DMS79 treated with DMSO at 0.1 percent for 48 hours (cell line): ENCODE data around the gene ALG9.

Experiments used
- DNase-seq: peaks from one replicate; lab custom pipeline; 2025; lab: John Stamatoyannopoulos, UW

The ALG9 gene

GRCh38 chr11:111765984-111766833, 105.2 kb downstream of the ALG9 start, which contains the start of gene PPP2R1B:
Gene PPP2R1B (minus strand): TSS chr11:111766389. CDS start chr11:111766361, 28 bp downstream.
- peak; percentile 95 for DNase-seq

- DNase-seq = peak; percentile 40
Observed at GRCh38 chr11:111765320-111765983, 105.9 kb downstream of the ALG9 start.

- no peak for DNase-seq
Observed at GRCh38 chr11:111764621-111765020, 106.8 kb downstream of the ALG9 start.

DNA sequence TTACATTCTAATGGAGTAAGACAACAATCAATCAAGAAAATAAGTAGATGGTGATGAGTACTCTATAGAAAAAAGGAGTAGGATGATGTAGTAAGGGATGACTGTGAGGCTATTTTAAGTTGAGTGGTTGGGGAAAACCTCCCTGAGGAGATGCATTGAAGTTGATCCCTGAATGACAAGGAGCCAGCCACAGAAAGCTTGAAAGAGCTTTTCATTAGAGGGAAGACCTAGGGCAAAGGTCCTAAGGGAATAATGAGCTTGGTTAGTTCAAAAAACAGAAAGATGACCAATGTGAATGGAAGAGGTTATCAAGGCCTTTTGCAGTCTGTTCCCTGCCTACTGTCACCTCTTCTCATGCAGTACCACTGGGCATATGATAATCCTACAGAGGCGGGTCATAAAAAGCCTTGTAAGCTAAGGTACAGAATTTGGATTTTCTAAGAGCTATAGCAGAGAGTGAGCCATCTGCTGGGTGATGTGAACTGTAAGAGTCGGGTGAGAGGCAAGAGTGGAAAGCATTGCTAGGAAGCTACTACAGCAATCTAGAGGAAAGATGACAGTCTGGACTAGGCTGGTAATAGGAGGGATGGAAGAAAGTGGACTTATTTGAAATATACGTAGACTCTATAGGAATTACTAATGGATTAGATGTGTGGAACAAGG, 108.3 kb downstream of the ALG9 start:
- DNase-seq = no peak

DNA sequence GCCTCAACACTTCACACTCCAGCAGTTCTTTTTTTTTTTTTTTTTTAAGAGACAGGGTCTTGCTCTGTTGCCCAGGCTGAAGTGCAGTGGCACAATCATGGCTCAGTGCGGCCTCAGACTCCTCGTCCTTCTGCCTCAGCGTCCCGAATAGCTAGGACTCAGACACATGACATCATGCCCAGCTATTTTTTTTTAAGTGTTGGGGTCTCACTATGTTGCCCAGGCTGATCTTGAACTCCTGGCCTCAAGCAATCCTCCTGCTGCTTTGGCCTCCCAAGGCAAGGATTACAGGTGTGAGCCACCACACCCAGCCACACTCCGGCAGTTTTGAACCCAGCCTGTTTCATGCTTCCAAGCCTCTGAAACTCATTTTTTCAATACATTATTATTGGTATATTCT, 108.9 kb downstream of the ALG9 start:
- DNase-seq = no peak

- no peak for DNase-seq
Observed at GRCh38 chr11:111761036-111761435, 110.3 kb downstream of the ALG9 start.

GRCh38 chr11:111759778-111760407, 111.5 kb downstream of the ALG9 start:
- no peak for DNase-seq

GRCh38 chr11:111759376-111759775, 112.0 kb downstream of the ALG9 start:
- no peak for DNase-seq

DNA sequence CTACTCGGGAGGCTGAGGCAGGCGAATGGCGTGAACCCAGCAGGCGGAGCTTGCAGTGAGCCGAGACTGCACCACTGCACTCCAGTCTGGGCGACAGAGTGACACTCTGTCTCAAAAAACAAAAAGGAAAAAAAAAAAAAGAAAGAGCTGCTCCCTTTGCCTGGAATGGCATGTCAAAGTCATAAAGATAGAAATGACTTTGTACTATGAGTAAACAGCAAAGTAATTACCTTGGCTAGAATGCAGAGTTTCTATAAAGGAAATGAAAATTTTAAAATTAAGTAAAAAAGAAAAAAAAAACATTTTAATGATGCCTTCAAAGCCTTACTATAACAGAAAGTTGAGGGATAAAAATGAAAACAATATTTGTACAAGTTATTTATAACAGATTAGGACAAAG, 115.3 kb downstream of the ALG9 start:
- no peak for DNase-seq

DNA sequence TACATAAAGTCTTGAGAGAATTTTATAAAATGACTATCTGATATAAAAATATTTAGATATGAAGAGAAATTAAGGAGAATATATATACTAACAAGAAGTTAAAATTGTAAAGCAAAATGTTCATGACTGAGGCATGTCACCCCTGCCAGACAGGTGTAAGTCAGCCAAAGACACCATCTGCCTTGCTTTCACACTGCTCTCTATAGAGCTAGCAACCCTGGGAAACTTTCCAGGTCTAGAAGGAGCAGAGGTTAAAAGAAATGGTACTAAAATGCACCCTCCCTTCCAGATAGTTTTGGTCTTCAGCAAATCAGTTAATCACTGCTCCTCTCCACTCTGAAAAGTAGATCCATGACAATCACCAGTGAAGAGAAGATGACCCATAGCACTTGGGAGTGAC, 121.7 kb downstream of the ALG9 start:
- DNase-seq = no peak

- DNase-seq = no peak
Observed at GRCh38 chr11:111748035-111748804, 123.2 kb downstream of the ALG9 start.

GRCh38 chr11:111745719-111746504, 125.5 kb downstream of the ALG9 start:
- no peak for DNase-seq

GRCh38 chr11:111743700-111744099, 127.7 kb downstream of the ALG9 start:
- no peak for DNase-seq

- DNase-seq = no peak
Observed at GRCh38 chr11:111741751-111742150, 129.6 kb downstream of the ALG9 start.

DNA sequence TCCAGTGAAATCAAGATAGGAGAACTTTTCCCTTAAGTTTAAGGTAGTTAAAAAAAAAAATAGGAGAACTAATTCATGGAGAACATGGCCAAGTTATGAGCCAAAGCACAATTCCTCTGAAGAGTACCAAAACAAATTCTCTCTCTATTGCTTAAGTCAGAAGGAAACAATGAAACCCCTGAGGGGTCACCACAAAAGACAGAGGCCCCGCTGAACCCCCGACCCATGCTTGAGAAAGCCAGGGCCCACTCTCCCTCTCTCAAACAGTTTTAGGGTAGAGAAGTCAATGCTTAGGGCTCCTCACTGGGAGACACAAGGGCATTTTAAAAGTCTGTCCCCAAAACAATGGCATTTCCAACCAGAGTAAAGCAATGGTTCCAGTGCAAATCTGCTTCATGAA, 132.1 kb downstream of the ALG9 start:
- DNase-seq = no peak

DNA sequence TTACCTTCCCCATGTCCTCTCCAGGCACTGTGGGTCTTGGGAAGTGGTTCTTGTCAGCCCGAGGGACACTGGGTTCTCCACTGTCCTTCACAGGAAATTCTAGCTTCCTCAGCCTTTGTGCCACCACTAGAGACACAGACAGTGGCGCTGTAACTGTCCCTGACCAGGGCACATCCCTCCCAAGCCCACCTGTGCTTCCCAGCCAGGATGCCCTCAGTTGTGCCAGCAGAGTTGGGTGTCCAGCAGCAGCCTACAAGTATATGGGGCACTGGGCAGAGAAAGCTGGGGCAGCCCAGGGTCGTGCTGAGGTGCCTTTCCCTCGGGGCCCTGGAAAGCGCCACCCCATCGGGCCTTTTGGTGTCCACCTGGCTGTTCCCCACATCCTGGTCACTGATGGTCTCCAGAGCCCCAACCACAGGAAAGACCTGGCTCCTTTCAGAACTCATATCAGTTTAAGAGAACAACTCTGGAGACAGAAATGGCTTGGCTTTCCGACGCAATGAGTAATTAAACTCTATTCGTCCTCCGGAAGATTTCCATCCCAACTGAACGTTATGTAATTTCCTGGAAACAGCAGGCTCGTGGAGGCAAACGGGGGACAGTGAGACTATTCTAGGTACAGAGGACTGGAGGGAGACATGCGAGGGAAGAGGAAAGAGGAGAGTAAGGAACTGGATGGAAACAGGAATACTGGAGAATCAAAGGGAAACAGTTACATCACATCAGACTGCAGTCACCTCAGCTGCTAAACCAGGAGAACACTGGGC, 133.8 kb downstream of the ALG9 start:
- no peak for DNase-seq

GRCh38 chr11:111736621-111737443, 134.5 kb downstream of the ALG9 start:
- DNase-seq = no peak
